Measurements from ENCODE around the gene PGBD2.
"Not testable (repeated sequence)": the region's sequence is repeated elsewhere in the genome, so short reads cannot be mapped to it uniquely, and the experiment has no call there.

PGBD2 gene

DNA sequence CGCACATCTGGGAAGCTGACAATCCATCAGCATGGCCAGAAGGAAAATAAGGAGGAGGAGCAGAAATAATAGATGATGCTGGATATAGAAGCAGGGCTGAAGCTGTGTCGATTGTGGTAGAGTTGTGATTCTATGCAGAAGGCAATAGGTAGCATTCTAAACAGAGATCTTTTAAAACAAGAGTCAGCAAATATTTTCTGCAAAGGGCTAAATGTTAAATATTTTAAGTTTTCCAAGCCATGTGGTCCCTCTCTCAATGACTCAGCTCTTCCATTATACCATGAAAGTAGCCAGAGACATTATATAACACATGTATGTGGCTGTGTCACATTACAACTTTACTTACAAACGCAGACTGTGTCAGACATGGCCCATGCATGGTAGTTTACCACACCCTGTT is 21.2 kb downstream of the PGBD2 start:
- DNase-seq = not testable (repeated sequence)

DNA sequence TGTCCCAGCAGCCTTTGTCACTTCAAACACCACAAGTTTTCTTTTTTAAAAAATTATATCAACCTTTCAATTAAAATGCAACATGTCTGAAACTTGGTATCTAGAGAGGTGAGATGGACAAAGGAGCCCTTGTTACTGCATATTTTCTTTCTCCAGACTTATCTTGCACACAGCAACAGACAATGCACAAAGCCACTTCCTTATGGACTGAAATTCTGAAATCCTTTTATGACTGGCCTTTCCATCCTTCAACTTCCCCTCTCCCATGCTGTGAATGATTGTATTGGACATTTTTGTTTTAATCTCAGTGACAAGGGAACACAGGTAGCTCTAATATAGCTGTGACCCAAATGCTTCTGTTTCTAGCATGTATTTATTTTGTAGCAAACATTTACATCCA is 22.1 kb downstream of the PGBD2 start:
- peak; percentile 18 for DNase-seq

DNA sequence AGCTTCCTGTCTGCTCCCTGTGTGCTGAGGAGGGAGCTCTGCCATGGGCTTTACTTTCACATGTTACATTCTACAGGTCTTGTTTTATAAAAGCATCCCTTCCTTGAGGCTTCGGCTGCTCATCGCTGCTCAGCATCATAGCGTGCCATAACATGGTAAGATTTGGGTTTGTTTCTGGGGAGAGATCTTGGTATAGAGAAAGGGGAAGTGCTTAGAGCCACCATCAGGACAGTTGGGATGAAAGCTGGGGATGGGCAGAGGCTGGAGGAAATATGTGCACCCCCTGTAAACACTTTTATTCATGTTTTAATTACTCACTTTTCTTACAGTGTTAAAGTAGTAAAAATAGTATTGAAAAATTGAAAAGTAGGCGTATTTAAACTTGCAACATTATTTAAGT is 24.0 kb downstream of the PGBD2 start:
- DNase-seq = not testable (repeated sequence)

DNA sequence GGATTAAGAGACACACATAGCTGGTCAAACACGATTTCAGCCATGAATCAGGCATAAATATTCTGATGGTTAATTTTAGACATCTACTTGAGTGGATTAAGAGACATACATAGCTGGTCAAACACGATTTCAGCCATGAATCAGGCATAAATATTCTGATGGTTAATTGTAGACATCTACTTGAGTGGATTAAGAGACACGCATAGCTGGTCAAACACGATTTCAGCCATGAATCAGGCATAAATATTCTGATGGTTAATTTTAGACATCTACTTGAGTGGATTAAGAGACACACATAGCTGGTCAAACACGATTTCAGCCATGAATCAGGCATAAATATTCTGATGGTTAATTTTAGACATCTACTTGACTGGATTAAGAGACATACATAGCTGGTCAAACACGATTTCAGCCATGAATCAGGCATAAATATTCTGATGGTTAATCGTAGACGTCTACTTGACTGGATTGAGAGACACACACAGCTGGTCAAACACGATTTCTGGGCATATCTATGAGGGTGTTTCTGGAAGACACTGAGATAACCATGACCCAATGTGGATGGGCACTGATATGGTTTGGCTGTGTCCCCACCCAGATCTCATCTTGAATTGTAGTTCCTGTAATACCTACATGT is 32.3 kb downstream of the PGBD2 start:
- not testable (repeated sequence) for DNase-seq

DNA sequence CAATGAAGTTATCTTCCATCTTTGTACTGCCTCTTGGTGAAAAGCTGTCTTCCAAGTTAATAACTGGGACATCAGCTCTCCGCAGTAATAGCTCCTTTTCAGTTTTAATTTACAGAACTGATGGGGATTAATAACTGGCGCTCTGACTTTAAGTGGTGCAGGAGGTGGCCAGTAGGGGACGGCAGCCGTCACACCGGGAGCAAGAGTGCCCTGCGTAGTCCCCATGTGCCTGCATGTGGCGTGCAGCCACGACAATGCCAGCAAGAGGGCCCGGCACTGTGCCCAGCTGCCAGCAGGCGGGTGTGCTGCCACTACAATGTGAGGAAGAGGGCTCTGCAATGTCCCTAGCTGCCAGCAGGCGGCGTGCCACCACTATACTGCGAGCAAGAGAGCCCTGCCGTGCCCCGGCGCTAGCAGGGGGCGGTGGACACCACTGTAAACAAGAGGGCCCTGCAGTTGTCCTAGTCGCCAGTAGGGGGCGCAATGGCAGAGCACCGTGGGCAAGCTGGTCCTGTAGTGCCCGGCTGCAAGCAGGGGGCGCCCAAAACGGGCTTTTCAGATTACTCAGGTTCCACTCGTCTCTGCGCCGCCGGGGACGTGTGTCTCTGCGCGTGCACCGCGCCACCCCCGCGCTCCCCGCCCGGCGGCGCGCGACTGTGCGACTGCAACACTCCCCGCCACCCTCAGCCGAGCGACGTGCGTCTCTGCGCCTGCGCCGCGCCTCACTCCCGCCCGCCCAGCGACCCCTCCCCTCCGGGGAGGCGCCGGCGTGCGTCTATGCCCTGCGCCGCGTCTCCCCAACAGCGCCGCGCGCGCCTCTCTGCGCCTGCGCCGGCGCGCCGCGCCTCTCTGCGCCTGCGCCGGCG is 38.3 kb downstream of the PGBD2 start:
- DNase-seq = not testable (repeated sequence)

DNA sequence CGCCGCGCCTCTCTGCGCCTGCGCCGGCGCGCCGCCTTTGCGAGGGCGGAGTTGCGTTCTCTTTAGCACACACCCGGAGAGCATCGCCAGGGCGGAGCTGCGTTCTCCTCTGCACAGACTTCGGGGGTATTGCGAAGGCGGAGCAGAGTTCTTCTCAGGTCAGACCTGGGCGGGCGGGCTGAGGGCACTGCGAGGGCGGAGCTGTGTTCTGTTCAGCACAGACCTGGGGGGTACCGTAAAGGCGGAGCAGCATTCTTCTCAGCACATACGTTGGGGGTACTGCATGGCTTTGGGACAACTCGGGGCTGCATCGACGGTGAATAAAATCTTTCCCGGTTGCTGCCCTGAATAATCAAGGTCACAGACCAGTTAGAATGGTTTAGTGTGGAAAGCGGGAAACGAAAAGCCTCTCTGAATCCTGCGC is 39.0 kb downstream of the PGBD2 start:
- not testable (repeated sequence) for DNase-seq

DNA sequence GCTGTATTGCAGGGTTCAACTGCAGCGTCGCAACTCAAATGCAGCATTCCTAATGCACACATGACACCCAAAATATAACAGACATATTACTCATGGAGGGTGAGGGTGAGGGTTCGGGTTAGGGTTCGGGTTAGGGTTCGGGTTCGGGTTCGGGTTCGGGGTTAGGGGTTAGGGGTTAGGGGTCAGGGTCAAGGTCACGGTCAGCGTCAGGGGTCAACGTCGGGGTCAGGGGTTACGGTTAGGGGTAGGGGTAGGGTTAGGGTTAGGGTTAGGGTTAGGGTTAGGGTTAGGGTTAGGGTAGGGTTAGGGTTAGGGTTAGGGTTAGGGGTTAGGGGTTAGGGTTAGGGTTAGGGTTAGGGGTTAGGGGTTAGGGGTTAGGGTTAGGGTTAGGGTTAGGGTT is 39.4 kb downstream of the PGBD2 start:
- not testable (repeated sequence) for DNase-seq

DNA sequence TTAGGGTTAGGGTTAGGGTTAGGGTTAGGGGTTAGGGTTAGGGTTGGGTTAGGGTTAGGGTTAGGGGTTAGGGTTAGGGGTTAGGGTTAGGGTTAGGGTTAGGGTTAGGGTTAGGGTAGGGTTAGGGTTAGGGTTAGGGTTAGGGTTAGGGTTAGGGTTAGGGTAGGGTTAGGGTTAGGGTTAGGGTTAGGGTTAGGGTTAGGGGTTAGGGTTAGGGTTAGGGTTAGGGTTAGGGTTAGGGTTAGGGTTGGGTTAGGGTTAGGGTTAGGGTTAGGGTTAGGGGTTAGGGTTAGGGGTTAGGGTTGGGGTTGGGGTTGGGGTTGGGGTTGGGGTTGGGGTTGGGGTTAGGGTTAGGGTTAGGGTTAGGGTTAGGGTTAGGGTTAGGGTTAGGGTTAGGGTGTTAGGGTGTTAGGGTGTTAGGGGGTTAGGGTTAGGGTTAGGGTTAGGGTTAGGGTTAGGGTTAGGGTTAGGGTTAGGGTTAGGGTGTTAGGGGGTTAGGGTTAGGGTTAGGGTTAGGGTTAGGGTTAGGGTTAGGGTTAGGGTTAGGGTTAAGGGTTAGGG is 39.9 kb downstream of the PGBD2 start:
- not testable (repeated sequence) for DNase-seq

Measured in activated CD4-positive, alpha-beta T cell treated with anti-CD3 and anti-CD28 coated beads, Interleukin-10, Interleukin-2, amounts not matched to agents 100 ng/mL and 50 ng/mL, durations not matched to agents 16 hours and 8 hours (primary cell).